H4 (cell line): ENCODE measurements around the gene SDHAF3. TPM values are rescaled to one million over a fixed set of nuclear protein-coding genes. Genes with fewer than 3 reads are reported as not detected.

Experiments
- DNase-seq: peaks from one replicate; pipeline ENCODE4 v3.0.0-alpha.2; 2015; ENCODE audit warnings: low spot score
- total RNA-seq: library from RNA; depleted of rRNA; stranded (reverse); fragments of >200 nt; shearing (Covaris generic); gene quantifications from 2 replicates; pipeline ENCODE4 v1.2.3, GENCODE V29; 2014; rRNA removed

SDHAF3 gene
- total RNA-seq, 1 experiment from 2014 or later, result 62.1 TPM

DNA sequence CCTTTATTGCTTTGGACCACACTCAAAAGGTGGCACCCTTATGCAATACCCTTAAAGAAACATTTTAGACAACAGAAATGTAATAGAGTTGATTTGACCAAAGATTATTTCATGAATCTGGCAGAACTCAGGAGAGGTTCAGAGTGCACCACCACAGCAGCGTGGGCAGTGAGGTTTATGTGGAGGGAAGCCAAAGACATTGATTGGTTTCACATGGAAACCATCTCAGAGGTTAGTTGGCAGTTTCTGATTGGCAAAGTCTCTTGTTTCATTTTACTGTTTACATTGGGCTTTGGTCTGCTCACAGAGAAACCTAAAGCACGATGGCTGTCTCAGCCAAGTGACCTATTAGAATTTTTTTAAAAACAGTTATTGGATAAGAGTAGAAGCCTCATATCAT is 101.3 kb downstream of the SDHAF3 start:
- no peak for DNase-seq

DNA sequence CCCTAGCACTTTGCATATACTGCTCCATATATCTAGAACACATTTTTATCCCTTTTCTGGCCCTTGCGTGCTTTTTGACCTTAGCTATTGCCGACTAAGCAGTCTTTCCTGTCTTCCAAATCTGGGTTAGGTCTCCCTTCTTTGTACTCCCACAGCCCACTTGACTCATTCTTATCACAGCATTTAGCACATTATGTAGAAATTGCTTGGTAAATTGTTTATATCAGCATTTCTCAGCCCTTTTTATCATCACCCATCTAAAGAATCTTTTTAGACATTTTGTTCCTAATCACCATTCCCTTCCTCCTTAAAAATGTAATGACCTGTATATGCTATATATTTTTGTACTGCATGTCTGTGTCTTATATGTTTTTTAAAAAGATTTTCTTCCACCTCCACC is 101.7 kb downstream of the SDHAF3 start:
- no peak for DNase-seq

DNA sequence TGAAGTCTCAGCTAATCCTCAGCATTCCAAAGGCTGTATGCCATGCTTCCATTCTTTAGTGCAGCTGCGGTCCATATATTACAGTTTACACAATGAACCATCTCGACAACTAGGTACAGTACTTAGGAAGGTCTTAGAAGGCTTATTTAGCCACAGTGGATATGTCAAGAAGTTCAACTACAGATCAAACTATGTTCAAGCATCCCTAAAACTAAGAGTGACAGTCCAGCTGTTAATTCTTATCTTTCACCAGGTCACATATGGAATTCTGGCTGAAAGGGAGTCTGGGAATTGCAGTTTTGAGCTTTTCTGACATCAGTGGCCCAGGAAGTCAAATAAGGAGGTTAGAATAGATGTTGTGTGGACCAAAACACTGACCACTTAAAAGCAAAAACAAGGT is 106.8 kb downstream of the SDHAF3 start:
- no peak for DNase-seq

DNA sequence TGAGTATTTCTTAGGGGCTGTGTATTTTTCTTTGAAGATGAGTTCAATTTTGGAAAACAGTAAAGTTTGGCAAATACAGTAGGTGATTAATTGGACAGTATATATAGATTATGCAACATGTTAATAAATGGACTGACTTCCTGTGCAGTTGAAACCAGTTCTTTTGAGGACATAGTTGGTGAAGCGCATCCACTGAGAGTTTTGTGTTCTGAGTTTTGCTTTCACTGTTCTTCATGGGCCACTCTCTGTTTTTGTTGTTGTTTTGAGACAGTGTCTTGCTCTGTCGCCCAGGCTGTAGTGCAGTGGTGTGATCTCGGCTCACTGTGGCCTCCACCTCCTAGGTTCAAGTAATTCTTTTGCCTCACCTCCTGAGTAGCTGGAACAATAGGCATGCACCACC is 109.0 kb downstream of the SDHAF3 start:
- no peak for DNase-seq

Other genes with a start within 250 kb of the SDHAF3 start
- gene DLX6, start 112.1 kb upstream of the SDHAF3 start, total RNA-seq, result 1.7 and 5.3 TPM in 2 replicates
- 0.35 and 0.51 TPM in 2 replicates for gene DLX5, start 92.9 kb upstream of the SDHAF3 start, total RNA-seq